NCI-H2107 treated with DMSO at 0.1 percent for 48 hours (cell line): Measurements from ENCODE around the gene RELB.

ENCODE experiments used
- DNase-seq: peaks from one replicate; lab custom pipeline; 2025; ENCODE audit not compliant: unreplicated experiment; lab: John Stamatoyannopoulos, UW

RELB gene

DNA sequence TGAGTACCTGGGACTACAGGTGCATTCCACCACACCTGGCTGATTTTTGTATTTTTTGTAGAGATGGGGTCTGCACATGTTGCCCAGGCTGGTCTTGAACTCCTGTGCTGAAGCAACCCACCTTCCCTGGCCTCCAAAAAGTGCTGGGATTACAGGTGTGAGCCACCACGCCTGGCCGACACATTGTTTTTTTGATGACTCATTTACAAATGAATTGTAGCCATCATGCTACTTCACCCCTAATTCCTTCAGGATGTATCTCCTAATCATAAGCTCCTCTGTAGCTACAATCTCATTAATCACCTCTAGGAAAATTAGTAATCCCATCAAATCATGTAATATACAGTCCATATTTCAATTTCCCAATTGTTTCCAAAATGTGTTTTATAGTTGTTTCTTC is 17.9 kb downstream of the RELB start:
- no peak for DNase-seq

DNA sequence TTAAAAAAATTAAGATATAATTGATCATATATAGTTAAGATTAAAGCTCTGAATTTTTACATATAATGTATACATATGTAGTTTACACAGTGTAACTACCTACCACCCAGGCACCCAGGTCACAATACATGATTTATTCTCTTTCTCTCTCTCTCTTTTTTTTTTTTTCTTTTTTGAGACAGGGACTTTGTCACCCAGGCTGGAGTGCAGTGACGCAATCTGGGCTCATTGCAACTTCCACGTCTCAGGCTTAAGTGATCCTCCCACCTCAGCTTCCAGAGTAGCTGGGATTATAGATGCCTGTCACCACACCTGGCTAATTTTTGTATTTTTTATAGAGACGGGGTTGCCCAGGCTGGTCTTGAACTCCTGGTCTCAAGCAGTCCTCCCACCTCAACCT is 18.8 kb downstream of the RELB start:
- no peak for DNase-seq

DNA sequence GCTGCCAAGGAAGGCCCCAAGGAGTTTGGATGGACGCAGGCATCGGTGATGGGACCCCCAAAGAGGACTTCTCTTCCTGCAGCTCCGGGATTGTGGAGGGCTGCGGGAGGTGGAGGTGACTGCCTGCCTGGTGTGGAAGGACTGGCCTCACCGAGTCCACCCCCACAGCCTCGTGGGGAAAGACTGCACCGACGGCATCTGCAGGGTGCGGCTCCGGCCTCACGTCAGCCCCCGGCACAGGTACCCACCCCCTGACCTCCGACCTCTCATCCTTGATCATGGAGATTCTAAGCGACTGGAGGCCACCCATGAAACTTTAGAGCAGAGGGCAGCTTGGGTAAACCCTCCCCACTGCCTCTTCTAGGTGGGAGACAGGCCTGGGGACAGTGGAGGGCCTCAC is 20.7 kb downstream of the RELB start:
- no peak for DNase-seq

DNA sequence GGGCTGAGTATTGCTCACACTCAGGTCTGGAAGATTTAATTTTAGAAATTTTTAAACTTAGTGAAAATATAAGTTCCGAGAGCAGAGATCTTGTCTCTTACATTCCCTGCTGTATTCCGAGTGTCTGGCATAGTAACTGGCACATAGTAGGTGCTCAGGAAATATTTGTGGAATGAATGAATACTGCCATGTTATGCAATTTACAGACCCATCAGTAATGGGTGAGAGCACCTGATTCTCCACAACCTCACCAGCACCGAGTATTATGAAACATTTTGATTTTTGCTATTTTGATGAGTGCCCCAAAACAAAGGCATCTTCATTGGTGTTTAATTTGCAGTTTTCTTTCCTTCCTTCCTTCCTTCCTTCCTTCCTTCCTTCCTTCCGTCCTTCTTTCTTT is 21.8 kb downstream of the RELB start:
- no peak for DNase-seq

DNA sequence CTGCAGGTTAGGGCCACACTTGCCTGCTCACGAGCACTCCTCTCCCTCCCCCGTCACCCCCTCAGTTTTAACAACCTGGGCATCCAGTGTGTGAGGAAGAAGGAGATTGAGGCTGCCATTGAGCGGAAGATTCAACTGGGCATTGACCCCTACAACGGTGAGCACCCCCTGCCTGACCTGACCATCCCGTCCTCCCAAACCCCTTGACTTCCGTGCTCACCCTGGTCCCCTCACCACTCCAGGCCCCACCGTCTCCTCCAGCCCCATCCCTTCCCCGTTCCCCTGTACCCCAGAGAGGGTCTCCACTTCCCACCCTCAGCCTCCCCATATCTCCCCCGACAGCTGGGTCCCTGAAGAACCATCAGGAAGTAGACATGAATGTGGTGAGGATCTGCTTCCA is 24.0 kb downstream of the RELB start:
- DNase-seq: no peak

DNA sequence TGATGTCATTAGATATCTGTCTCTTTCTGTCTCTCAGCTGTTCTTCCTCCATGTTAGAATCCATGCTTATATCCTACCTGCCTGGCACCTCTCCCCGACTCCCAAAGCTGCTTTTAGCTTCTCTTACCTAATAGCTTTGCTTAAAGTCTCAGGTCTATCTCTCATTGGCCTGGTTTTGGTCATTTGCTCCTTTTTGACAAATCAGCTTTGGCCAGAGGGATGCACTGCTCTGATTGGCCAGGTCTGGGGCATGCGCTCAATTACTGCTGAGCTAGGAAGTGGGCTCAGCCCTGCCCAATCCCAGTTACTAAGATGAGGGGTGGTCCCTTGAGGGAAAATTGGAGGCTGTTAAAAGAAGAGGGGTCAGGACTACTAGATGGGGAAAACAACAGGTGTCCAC is 26.1 kb downstream of the RELB start:
- no peak for DNase-seq

DNA sequence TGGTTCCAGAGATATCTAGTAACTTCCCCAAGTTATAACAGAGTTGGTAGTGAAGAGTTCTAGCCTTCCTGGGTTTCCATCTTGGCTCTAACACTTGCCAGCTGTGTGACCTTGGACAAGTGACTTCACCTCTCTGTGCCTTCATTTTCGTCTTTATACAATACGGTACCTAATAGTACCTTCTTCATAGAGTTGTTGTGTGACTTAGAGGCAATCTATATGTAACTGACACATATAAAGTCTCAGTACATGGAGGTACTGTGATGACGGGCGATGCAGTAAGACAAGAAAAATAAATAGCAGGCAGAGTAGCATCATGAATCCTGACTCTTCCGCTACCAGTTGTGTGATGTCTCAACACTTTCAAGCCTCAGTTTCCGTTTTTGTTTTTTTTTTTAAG is 29.6 kb downstream of the RELB start:
- no peak for DNase-seq

DNA sequence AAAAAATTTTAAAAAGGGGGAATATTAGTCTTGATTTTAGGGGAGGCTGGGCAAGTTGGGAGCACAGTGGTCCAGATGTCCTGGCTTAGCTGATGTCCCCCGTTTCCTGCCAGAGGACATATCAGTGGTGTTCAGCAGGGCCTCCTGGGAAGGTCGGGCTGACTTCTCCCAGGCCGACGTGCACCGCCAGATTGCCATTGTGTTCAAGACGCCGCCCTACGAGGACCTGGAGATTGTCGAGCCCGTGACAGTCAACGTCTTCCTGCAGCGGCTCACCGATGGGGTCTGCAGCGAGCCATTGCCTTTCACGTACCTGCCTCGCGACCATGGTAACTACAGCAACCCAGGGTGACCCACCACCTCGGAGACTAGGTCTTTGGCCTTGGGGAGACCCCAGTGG is 31.2 kb downstream of the RELB start:
- no peak for DNase-seq

DNA sequence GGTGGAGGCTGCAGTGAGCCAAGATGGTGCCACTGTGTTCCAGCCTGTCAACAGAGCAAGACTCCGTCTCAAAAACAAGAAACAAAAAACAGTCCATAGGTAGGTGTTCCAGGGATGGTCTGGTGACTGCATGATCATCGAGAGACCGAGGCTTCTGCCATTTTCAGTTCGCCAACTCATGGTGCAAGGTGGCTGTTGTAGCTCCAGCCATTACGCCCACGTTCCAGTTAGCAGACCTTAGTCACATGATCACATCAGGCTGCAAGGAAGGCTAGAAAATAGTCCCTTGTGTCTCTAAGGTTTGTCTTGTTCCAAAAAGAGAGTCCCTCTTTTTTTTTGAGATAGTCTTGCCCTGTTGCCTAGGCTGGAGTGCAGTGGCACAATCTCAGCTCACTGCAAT is 34.5 kb downstream of the RELB start:
- no peak for DNase-seq

DNA sequence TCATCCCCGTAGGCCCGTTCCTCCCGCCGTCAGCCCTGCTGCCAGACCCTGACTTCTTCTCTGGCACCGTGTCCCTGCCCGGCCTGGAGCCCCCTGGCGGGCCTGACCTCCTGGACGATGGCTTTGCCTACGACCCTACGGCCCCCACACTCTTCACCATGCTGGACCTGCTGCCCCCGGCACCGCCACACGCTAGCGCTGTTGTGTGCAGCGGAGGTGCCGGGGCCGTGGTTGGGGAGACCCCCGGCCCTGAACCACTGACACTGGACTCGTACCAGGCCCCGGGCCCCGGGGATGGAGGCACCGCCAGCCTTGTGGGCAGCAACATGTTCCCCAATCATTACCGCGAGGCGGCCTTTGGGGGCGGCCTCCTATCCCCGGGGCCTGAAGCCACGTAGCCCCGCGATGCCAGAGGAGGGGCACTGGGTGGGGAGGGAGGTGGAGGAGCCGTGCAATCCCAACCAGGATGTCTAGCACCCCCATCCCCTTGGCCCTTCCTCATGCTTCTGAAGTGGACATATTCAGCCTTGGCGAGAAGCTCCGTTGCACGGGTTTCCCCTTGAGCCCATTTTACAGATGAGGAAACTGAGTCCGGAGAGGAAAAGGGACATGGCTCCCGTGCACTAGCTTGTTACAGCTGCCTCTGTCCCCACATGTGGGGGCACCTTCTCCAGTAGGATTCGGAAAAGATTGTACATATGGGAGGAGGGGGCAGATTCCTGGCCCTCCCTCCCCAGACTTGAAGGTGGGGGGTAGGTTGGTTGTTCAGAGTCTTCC is 36.3 kb downstream of the RELB start:
- DNase-seq: no peak

DNA sequence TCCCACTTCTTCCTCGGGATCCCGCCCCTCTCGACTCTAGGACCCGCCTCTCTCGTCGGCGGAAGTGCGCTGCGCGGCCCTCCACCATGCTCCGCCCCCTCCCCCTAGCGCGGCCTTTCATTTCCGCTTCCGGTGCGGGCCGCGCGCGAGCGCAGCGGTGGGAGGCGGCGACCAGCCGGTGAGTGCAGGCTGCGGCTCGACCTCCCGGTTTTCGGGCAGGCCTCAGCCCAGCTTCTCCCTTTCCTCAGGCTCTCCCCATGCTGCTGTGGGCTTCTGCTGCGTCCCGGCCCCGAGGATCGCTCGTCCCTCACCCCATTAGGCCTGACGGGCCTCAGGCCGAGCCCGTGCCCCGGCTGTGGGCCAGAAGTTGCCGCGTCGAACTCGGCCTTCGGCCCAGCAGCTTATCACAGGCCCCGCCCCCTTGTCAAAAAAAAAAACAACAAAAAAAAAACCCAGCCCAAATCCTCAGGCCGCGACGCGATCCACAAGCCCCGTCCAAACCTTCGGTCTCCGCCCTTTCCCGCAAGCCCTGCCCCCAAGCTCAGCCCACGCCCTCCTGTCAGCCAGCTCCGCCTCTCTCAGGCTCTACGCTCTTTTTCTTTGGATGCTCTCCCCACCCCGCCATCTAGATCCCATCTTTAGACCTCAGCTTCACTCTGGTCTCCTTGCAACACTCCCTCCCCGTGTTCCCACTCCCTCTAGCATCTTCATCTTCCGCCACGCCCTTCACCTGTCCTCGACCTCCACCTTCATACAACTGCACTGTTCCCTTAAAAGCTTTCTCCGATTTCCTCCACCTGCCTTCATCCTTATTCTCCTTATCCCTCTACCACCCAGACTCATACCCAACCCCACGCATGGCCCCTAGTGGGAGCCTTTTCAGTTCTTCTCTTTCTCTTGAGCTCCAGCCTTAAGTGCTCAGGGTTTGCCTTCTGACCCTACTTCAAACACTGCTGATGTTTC is 37.9 kb downstream of the RELB start, which contains the start of gene CLASRP:
Gene CLASRP, plus strand, starts transcription at position 115 of the 963 bp plus-strand sequence. CDS start 1,168 bp downstream, outside the sequence.
- peak; percentile 69 for DNase-seq

DNA sequence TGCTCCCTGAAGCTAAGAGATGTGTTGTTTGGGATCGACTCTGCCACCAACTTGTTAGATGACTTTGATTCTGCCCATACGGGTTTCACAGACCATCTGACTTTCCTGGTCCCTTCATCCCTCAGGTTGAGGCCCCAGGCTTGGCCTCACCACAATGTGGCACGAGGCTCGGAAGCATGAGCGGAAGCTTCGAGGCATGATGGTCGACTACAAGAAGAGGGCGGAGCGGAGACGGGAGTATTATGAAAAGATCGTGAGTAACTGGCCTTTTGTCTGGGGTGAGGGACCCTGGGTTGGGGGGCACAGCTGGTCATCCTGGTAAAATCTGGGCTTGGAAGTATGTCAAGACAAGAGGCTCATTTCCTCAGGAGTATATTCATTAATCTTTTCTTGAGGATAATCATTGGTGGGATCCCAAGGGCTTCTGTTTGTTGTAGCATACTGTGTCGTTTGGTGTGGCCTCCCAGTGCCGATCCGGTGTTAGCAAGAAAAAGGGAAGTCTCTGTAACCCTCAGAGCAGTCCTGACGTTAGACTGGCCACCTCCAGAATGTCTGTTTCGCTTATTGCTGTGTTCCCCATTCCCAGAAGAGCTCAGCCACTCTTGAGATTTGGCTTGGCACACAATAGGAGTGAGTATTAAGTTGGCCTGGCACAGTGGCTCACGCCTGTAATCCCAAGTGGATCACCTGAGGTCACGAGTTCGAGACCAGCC is 39.0 kb downstream of the RELB start:
- DNase-seq: no peak

DNA sequence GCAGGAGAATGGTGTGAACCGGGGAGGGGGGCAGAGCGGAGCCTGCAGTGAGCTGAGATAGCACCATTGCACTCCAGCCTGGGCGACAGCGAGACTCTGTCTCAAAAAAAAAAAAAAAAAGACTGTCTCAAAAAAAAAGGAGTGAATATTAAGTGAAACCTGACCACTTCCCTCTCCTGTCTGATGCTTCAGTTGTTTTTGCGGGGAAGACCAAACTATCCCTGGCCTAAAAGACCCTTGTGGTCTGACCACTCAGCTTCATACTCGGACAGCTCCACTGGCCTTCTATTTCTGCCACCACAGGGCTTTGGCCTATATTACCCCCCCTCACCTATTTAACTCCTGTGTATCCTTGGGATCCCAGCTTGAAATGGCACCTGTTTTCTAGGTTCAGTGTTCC is 39.9 kb downstream of the RELB start:
- DNase-seq: no peak

DNA sequence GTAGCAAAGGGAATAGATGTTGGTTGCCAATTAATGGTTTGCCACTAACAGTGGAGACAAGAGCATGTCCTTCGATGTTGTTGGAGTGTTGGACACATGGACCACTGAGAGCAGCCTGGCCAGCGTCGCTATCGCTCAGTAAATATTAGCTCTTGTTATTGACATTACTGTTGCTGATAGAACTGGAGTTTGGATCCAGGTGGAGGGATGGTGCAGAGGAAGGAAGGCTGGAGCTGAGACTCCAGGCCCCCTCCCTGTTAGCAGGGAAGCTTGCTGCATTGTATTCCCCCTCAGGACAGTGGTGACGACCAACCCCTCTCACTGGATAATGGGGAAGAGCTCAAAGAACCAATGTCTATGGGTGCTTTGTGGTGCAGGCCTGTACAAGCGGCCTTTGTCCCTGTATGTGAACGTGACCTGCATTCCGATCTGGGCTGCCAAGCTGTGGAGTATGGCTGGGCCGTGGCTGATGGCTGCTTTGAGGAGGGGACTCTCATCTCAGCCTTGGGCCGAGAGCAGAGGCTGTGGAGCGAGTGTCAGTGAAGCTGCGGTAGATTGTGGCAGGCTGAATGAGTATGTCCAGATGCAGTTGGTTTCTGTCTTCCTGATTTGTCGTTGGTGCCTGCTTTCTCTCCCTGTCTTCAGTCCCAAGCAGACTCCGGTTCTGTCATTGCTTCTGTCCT is 44.5 kb downstream of the RELB start:
- DNase-seq: no peak

DNA sequence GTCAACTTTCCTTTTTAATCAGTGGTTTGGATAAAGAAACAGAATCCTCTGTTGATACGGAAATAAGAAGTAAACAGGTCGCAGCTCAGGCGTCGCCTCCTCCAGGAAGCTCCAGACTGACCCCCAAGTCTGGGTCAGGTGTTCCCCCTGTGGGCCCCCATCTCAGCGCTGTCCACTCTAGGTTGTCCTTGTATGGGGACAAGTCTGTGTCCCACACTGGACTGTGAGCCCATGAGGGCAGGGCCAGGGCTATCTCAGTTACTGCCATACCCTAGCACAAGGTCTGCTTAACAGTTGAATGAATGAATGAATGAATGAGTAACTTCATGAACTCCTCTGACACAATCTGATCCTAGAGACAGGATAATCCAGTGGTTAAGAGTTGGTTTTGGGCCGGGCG is 45.1 kb downstream of the RELB start:
- no peak for DNase-seq

DNA sequence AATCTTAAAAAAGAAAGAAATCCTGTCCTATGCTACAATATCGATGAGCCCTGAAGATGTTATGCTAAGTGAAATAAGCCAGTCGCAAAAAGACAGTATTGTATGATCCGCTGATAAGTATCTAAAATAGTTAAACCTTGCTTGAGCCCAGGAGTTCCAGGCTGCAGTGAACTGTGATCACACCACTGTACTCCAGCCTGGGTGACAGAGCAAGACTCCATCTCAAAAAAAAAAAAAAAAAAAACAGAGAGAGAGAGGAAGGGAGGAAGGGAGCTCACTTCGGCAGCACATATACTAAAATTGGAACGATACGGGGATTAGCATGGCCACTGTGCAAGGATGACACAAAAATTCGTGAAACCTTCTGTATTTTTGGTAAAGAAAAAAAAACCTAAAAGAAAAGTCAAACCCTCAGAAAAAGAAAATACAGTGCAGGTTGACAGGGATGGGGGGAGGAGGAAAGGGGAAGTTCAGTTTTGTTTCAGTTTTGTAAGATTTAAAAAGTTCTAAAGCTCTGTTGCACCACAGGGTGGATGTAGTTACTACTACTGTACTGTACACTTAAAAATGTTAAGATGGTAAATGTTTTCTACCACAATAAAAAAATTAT is 46.0 kb downstream of the RELB start:
- DNase-seq: no peak

DNA sequence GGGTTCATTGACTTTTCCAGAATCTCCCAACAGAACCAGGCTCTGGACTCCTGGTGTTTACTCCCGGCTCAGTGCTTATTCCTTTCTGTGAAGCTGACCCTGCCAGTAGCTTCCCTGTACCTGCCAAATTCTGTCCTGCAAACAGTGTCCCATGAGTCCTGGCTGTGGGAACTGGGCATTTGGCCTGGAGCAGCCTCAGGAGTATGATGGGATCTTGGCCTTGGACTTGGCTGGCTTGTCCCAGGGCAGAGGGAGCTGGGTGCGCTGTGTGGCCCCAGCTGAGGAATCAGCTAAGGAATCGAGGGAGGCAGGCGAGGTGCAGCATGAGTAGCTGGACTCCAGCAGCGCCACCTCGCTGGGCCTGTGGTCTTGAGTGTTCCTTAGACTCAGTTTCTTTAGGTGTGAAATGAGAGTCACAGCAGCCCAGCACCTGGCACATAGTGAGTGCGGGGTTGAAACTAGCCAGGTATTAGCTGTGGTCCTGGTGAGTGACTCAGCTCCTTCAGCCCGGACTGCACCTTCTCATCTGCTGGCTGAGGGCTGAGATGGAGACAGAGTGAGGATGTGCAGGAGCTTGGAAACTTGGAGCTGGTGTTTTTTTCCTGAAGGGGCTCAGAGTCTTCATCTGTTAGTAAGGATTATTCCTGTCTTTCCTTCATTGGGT is 47.9 kb downstream of the RELB start:
- DNase-seq: no peak

DNA sequence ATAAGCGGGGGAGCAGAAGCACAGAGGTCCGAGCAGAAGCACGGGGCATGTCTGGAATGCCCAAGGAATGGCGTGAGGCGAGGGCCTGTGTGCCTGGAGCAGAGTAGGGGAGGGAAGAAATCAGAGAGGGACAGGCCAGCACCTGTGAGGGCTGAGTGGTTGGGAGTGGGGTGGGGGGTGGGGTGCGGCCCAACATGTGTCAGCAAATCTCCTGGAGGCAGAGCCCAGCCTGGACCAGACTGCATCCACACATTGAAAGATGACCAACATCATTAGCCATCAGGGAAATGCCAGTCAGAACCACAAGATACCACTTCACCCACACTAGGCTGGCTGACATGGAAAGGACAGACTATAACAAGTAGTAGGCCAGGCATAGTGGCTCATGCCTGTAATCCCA is 48.8 kb downstream of the RELB start:
- no peak for DNase-seq

DNA sequence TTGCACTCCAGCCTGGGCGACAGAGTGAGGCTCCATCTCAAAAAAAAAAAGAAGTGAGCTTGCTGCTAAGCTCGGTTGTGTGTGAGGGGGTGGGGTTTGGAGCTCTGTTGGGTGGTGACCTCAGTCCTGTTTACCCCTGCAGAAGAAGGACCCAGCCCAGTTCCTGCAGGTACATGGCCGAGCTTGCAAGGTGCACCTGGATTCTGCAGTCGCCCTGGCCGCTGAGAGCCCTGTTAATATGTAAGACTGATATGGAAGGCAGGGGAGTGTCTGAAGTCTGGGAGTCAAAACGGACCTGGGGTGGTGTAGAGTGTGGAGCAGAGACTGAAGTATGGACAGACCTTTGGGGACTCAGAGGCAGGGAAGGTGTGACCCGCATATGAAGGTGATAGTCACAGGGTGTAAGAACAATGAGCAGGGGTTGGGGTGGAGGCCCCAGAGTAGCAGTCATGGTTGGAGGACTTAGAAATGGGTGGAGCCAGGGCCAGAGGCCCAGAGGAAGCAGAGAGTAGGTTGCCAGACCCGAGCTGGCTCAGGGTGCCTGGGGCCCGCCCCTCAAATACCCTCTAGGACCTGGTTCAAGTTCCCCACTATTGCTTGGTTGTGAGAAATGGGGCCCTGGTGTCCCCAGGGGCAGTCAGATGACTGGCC is 50.8 kb downstream of the RELB start:
- DNase-seq: no peak
